Naive thymus-derived CD8-positive, alpha-beta T cell (primary cell): Measurements from ENCODE around the gene OFD1. TPM values are rescaled to one million over a fixed set of nuclear protein-coding genes. Genes with fewer than 3 reads are reported as not detected.

Experiments used
- ATAC-seq, 2 donors: fragments of 150-1000 bp; cut with Tn5 transposase in 1 of 2; sonication (Bioruptor Pico), chemical (Tn5 transposase) in 1 of 2; 1 replicate in 1 of 2; 2 replicates in 1 of 2; pipeline ENCODE4 v1.10.0; 2021; ENCODE audit warnings: mild to moderate bottlenecking in 2 of 2, moderate library complexity in 2 of 2
- POLR2A ChIA-PET: fragments of 350-600 bp; sonication (Branson Sonifier 250); formaldehyde crosslinking; loops from one replicate; lab custom pipeline; 2021; ENCODE audit warnings: antibody characterized with exemption; lab: Charles Lee
- DNase-seq, 10 donors: peaks; one replicate each; pipeline versions ENCODE4 v3.0.0 to v3.0.0-alpha.2; 2020 to 2022
- H3K27ac Mint-ChIP-seq, 10 donors: one replicate each; pipeline ENCODE4 v1.8.0; 2020 to 2022; ENCODE audit warnings: mild to moderate bottlenecking in 10 of 10, mixed read lengths in 10 of 10, moderate library complexity in 4 of 10, inconsistent platforms in 1 of 10
- H3K27me3 Mint-ChIP-seq, 5 donors: one replicate each; pipeline ENCODE4 v1.8.0; 2021 to 2022; ENCODE audit warnings: mixed read lengths in 5 of 5
- H3K36me3 Mint-ChIP-seq, 3 donors: one replicate each; pipeline ENCODE4 v1.8.0; 2020 to 2022; ENCODE audit warnings: mixed read lengths in 3 of 3, mild to moderate bottlenecking in 2 of 3, inconsistent platforms in 1 of 3
- H3K4me1 Mint-ChIP-seq, 4 donors: one replicate each; pipeline ENCODE4 v1.8.0; 2021 to 2022; ENCODE audit warnings: mixed read lengths in 4 of 4
- H3K4me3 Mint-ChIP-seq, 10 donors: one replicate each; pipeline ENCODE4 v1.8.0; 2020 to 2022; ENCODE audit warnings: mild to moderate bottlenecking in 10 of 10, mixed read lengths in 10 of 10, moderate library complexity in 6 of 10, inconsistent platforms in 1 of 10
- H3K9me3 Mint-ChIP-seq, 9 donors: one replicate each; pipeline ENCODE4 v1.8.0; 2020 to 2022; ENCODE audit warnings: mixed read lengths in 9 of 9, mild to moderate bottlenecking in 3 of 9, inconsistent platforms in 1 of 9, moderate library complexity in 1 of 9
- polyA plus RNA-seq, 3 donors: library from polyadenylated mRNA; unstranded; fragments of 300-500 nt; fragmentation: Illumina TruSeq; gene quantifications; one replicate each; pipeline ENCODE4 v1.2.3, GENCODE V29; 2021
- total RNA-seq, 8 experiments: library from RNA in 2 of 8; stranded (reverse) in 2 of 8; gene quantifications; one replicate each; pipeline ENCODE4 v1.2.3 and lab custom pipeline; 2021 to 2026

The OFD1 gene
- total and polyA plus RNA-seq, 5 experiments from 2014 or later = 27.3 to 127 (median 37.6) TPM

- Mint-ChIP-seq H3K27ac (peak overlapping the region in 9 of 10 donors; percentile 1 to 85 (median 32)), H3K27me3 (no peaks in the 10 kb centered on the region), H3K36me3 (peaks cover 0 to 6% (median 5%) of the 10 kb centered on the region in 3 donors), H3K4me3 (peak overlapping the region in 8 of 10 donors; percentile 7 to 71 (median 28)), H3K9me3 (peaks cover 0 to 3% (median 0%) of the 10 kb centered on the region in 9 donors), H3K4me1 (peaks cover 24 to 77% (median 63%) of the 10 kb centered on the region in 4 donors)
- DNase-seq (no peak), ATAC-seq (no peak)
- POLR2A ChIA-PET = interaction anchor here (0.7 to 2.4 kb wide), 2 partner anchors 20 to 41 kb away, joined by 3 to 8 read pairs; partner anchors contain the start of genes OFD1 and TRAPPC2
These were observed 41.1 kb upstream of the OFD1 start for GRCh38 chrX:13693341-13693961.

- Mint-ChIP-seq H3K36me3 (peaks cover 0 to 6% (median 5%) of the 10 kb centered on the region in 3 donors), H3K27ac (peak overlapping the region in 1 of 10 donors; percentile 43), H3K27me3 (no peaks in the 10 kb centered on the region), H3K9me3 (no peaks in the 10 kb centered on the region), H3K4me1 (peaks cover 22 to 85% (median 66%) of the 10 kb centered on the region in 4 donors), H3K4me3 (no peak overlapping the region)
- POLR2A ChIA-PET = interaction anchor here (0.7 to 2.4 kb wide), 2 partner anchors 19 to 40 kb away, joined by 3 to 8 read pairs; partner anchors contain the start of genes OFD1 and TRAPPC2
- no peak for DNase-seq
- no peak for ATAC-seq
These were observed 40.2 kb upstream of the OFD1 start for GRCh38 chrX:13694359-13694758.

- ATAC-seq = no peak
- POLR2A ChIA-PET = interaction anchor here (2.4 kb wide), 1 partner anchor 40 kb away, joined by 8 read pairs; the partner anchor contains the start of genes OFD1 and TRAPPC2
- peak overlapping the region in 6 of 10 donors; percentile 15 to 82 (median 38) for H3K27ac Mint-ChIP-seq
- peak overlapping the region in 6 of 10 donors; percentile 2 to 27 (median 14) for H3K4me3 Mint-ChIP-seq
- H3K9me3 Mint-ChIP-seq = no peaks in the 10 kb centered on the region
- peaks cover 0 to 6% (median 5%) of the 10 kb centered on the region in 3 donors for H3K36me3 Mint-ChIP-seq
- DNase-seq = no peak
- H3K27me3 Mint-ChIP-seq = no peaks in the 10 kb centered on the region
- H3K4me1 Mint-ChIP-seq = peaks cover 24 to 88% (median 68%) of the 10 kb centered on the region in 4 donors
These were observed 39.6 kb upstream of the OFD1 start for GRCh38 chrX:13694983-13695382.

GRCh38 chrX:13695601-13696115, 38.9 kb upstream of the OFD1 start:
- peak overlapping the region in 5 of 10 donors; percentile 48 to 82 (median 50) for H3K27ac Mint-ChIP-seq
- POLR2A ChIA-PET = interaction anchor here (2.4 kb wide), 1 partner anchor 39 kb away, joined by 8 read pairs; the partner anchor contains the start of genes OFD1 and TRAPPC2

GRCh38 chrX:13697455-13697854, 37.1 kb upstream of the OFD1 start:
- POLR2A ChIA-PET = interaction anchor here (3.2 kb wide), 1 partner anchor 37 kb away, joined by 15 read pairs; the partner anchor contains the start of genes OFD1 and TRAPPC2
- Mint-ChIP-seq H3K4me3 (peak overlapping the region in 3 of 10 donors; percentile 20 to 66 (median 44)), H3K4me1 (peaks cover 23 to 93% (median 70%) of the 10 kb centered on the region in 4 donors), H3K9me3 (no peaks in the 10 kb centered on the region), H3K36me3 (peaks cover 2 to 10% (median 9%) of the 10 kb centered on the region in 3 donors), H3K27ac (peak overlapping the region in 5 of 10 donors; percentile 9 to 71 (median 23)), H3K27me3 (no peaks in the 10 kb centered on the region)
- DNase-seq (no peak), ATAC-seq (no peak)

More at GRCh38 chrX:13695601-13696115, 38.9 kb upstream of the OFD1 start:
- Mint-ChIP-seq H3K27me3 (no peaks in the 10 kb centered on the region), H3K4me1 (peaks cover 19 to 88% (median 65%) of the 10 kb centered on the region in 4 donors), H3K36me3 (peaks cover 0 to 6% (median 5%) of the 10 kb centered on the region in 3 donors), H3K4me3 (peak overlapping the region in 3 of 10 donors; percentile 5 to 27 (median 10)), H3K9me3 (no peaks in the 10 kb centered on the region)
- DNase-seq (no peak), ATAC-seq (no peak)

- Mint-ChIP-seq H3K27ac (peak overlapping the region in 2 of 10 donors; percentile 16 to 20), H3K4me3 (no peak overlapping the region), H3K9me3 (no peaks in the 10 kb centered on the region), H3K4me1 (peaks cover 21 to 93% (median 69%) of the 10 kb centered on the region in 4 donors), H3K36me3 (peaks cover 2 to 10% (median 9%) of the 10 kb centered on the region in 3 donors), H3K27me3 (no peaks in the 10 kb centered on the region)
- ATAC-seq (no peak), DNase-seq (no peak)
- POLR2A ChIA-PET = interaction anchor here (3.2 kb wide), 1 partner anchor 37 kb away, joined by 15 read pairs; the partner anchor contains the start of genes OFD1 and TRAPPC2
These were observed 36.6 kb upstream of the OFD1 start for GRCh38 chrX:13697976-13698375.

GRCh38 chrX:13698432-13698831, 36.1 kb upstream of the OFD1 start:
- ATAC-seq (no peak), DNase-seq (no peak)
- POLR2A ChIA-PET = interaction anchor here (0.7 to 3.2 kb wide), 2 partner anchors 36 to 43 kb away, joined by 6 to 15 read pairs; partner anchors contain the start of genes OFD1 and TRAPPC2
- Mint-ChIP-seq H3K36me3 (peaks cover 2 to 10% (median 9%) of the 10 kb centered on the region in 3 donors), H3K27ac (peak overlapping the region in 2 of 10 donors; percentile 14 to 20), H3K9me3 (no peaks in the 10 kb centered on the region), H3K27me3 (no peaks in the 10 kb centered on the region), H3K4me1 (peaks cover 17 to 93% (median 65%) of the 10 kb centered on the region in 4 donors), H3K4me3 (no peak overlapping the region)

- Mint-ChIP-seq H3K4me1 (peaks cover 19 to 92% (median 61%) of the 10 kb centered on the region in 4 donors), H3K9me3 (no peaks in the 10 kb centered on the region), H3K27me3 (no peaks in the 10 kb centered on the region)
These were observed 35.2 kb upstream of the OFD1 start for GRCh38 chrX:13699183-13699826.

GRCh38 chrX:13700380-13700779, 34.2 kb upstream of the OFD1 start:
- no peak for ATAC-seq
- POLR2A ChIA-PET = interaction anchor here (0.5 kb wide), 1 partner anchor 21 kb away, joined by 11 read pairs; no protein-coding TSS in a partner anchor
- no peak overlapping the region for H3K4me3 Mint-ChIP-seq
- H3K36me3 Mint-ChIP-seq = peaks cover 4 to 14% (median 4%) of the 10 kb centered on the region in 3 donors
- H3K9me3 Mint-ChIP-seq = no peaks in the 10 kb centered on the region
- H3K4me1 Mint-ChIP-seq = peaks cover 16 to 83% (median 53%) of the 10 kb centered on the region in 4 donors
- peak overlapping the region in 2 of 10 donors; percentile 19 to 37 for H3K27ac Mint-ChIP-seq
- no peaks in the 10 kb centered on the region for H3K27me3 Mint-ChIP-seq
- DNase-seq = no peak

More at GRCh38 chrX:13699183-13699826, 35.2 kb upstream of the OFD1 start:
- ATAC-seq = no peak
- Mint-ChIP-seq H3K4me3 (peak overlapping the region in 3 of 10 donors; percentile 8 to 57 (median 23)), H3K36me3 (peaks cover 4 to 15% (median 9%) of the 10 kb centered on the region in 3 donors), H3K27ac (peak overlapping the region in 2 of 10 donors; percentile 56 to 71)
- POLR2A ChIA-PET = interaction anchor here (3.2 kb wide), 1 partner anchor 35 kb away, joined by 15 read pairs; the partner anchor contains the start of genes OFD1 and TRAPPC2
- DNase-seq = no peak

GRCh38 chrX:13702111-13702789, 32.3 kb upstream of the OFD1 start:
- peak overlapping the region in 8 of 10 donors; percentile 9 to 86 (median 65) for H3K27ac Mint-ChIP-seq
- H3K4me1 Mint-ChIP-seq = peaks cover 11 to 71% (median 40%) of the 10 kb centered on the region in 4 donors
- POLR2A ChIA-PET = no interaction called here
- H3K4me3 Mint-ChIP-seq = peak overlapping the region in 3 of 10 donors; percentile 34 to 43 (median 43)
- H3K9me3 Mint-ChIP-seq = no peaks in the 10 kb centered on the region
- peaks cover 4 to 16% (median 4%) of the 10 kb centered on the region in 3 donors for H3K36me3 Mint-ChIP-seq
- no peaks in the 10 kb centered on the region for H3K27me3 Mint-ChIP-seq
- DNase-seq (no peak), ATAC-seq (no peak)

- Mint-ChIP-seq H3K36me3 (peaks cover 4 to 20% (median 4%) of the 10 kb centered on the region in 3 donors), H3K27me3 (no peaks in the 10 kb centered on the region), H3K4me1 (peaks cover 11 to 62% (median 37%) of the 10 kb centered on the region in 4 donors), H3K27ac (peak overlapping the region in 5 of 10 donors; percentile 23 to 49 (median 34)), H3K9me3 (no peaks in the 10 kb centered on the region), H3K4me3 (no peak overlapping the region)
- DNase-seq (no peak), ATAC-seq (no peak)
- POLR2A ChIA-PET = no interaction called here
These were observed 31.4 kb upstream of the OFD1 start for GRCh38 chrX:13703135-13703534.
